SU-DHL-6 (cell line): Measurements from ENCODE around the gene ZNF580.

Experiments used
- H2AFZ ChIP-seq: fragments of 200-600 bp; sonication (generic); 2 replicates; pipeline ENCODE4 v1.6.1; 2014; ENCODE audit warnings: low read depth, mild to moderate bottlenecking, moderate library complexity, mixed read lengths, antibody characterized with exemption, low read length; ENCODE audit not compliant: severe bottlenecking
- H3F3A ChIP-seq: fragments of 200-600 bp; shearing (Covaris generic); 2 replicates; pipeline ENCODE4 v1.6.0; 2016; ENCODE audit warnings: antibody characterized with exemption, mild to moderate bottlenecking; ENCODE audit not compliant: insufficient read depth
- H3K27ac ChIP-seq: fragments of 200-600 bp; sonication (generic); 2 replicates; pipeline ENCODE4 v1.5.1; 2016; ENCODE audit warnings: low read depth, mild to moderate bottlenecking, low read length, moderate library complexity, mixed read lengths
- H3K27me3 ChIP-seq: fragments of 200-600 bp; sonication (generic), shearing (Covaris generic); 2 replicates; pipeline ENCODE4 v1.6.0; 2014; ENCODE audit warnings: mild to moderate bottlenecking, low read length
- H3K36me3 ChIP-seq: fragments of 200-600 bp; sonication (generic); 2 replicates; pipeline ENCODE4 v1.6.1; 2014; ENCODE audit warnings: mild to moderate bottlenecking, low read length, mixed read lengths
- H3K4me2 ChIP-seq: fragments of 300-600, 200-600 bp; shearing (Covaris generic), sonication (generic); 2 replicates; pipeline ENCODE4 v1.6.0; 2014; ENCODE audit warnings: low read length, low read depth, mild to moderate bottlenecking; ENCODE audit not compliant: poor library complexity, severe bottlenecking
- H3K4me3 ChIP-seq: fragments of 200-600 bp; sonication (generic); 2 replicates; pipeline ENCODE4 v1.5.1; 2014; ENCODE audit warnings: antibody characterized with exemption, low read length, mild to moderate bottlenecking, mixed read lengths; ENCODE audit not compliant: insufficient read depth, poor library complexity, severe bottlenecking
- H3K79me2 ChIP-seq: fragments of 200-600 bp; sonication (generic); 2 replicates; pipeline ENCODE4 v1.6.1; 2014; ENCODE audit warnings: mild to moderate bottlenecking, low read length, moderate library complexity; ENCODE audit not compliant: insufficient read depth
- H3K9ac ChIP-seq: fragments of 200-600 bp; sonication (generic); 2 replicates; pipeline ENCODE4 v1.7.0; 2014; ENCODE audit warnings: mild to moderate bottlenecking, low read length
- H3K9me2 ChIP-seq: fragments of 200-600 bp; sonication (generic); replicated peaks from 2 replicates; pipeline ENCODE4 v1.6.1; 2014; ENCODE audit warnings: low read length; ENCODE audit not compliant: insufficient read depth
- H3K9me3 ChIP-seq: fragments of 200-600 bp; sonication (generic); 2 replicates; pipeline ENCODE4 v1.6.1; 2014; ENCODE audit warnings: low read length, mixed read lengths; ENCODE audit not compliant: insufficient read depth
- H4K20me1 ChIP-seq: fragments of 200-600 bp; sonication (generic); 2 replicates; pipeline ENCODE4 v1.6.1; 2014; ENCODE audit warnings: low read depth, mild to moderate bottlenecking, antibody characterized with exemption, low read length, moderate library complexity, mixed read lengths
- CTCF ChIP-seq: fragments of 200-600 bp; sonication (generic); IDR thresholded peaks from one replicate; pipeline ENCODE4 v1.5.1; 2017; ENCODE audit warnings: antibody characterized with exemption, mild to moderate bottlenecking, low read length, moderate library complexity; ENCODE audit not compliant: insufficient read depth, poor library complexity, severe bottlenecking
- EZH2phosphoT487 ChIP-seq: fragments of 200-600 bp; sonication (generic), shearing (Covaris generic); conservative IDR thresholded peaks from 2 replicates; pipeline ENCODE4 v1.6.1; 2018; ENCODE audit warnings: mild to moderate bottlenecking, antibody characterized with exemption, low read length, moderate library complexity, mixed read lengths

Gene ZNF580

GRCh38 chr19:55660404-55660803, 19.6 kb downstream of the ZNF580 start:
- Histone ChIP-seq H3K27ac (no peak overlapping the region), H3K9ac (no peak overlapping the region), H3K36me3 (peaks cover 19% of the 10 kb centered on the region), H3K9me3 (no peaks in the 10 kb centered on the region), H3K9me2 (no peaks in the 10 kb centered on the region), H4K20me1 (peaks cover 25% of the 10 kb centered on the region; the same call in 1 of the 2 replicates), H2AFZ (no peak overlapping the region), H3K4me3 (no peak overlapping the region), H3F3A (peaks cover 3% of the 10 kb centered on the region; the same call in 1 of the 2 replicates), H3K79me2 (peaks cover 97% of the 10 kb centered on the region), H3K4me2 (no peak overlapping the region), H3K27me3 (no peaks in the 10 kb centered on the region)
- TF ChIP-seq EZH2phosphoT487, result no peak
- no peak for TF ChIP-seq CTCF

- TF ChIP-seq CTCF (no peak), EZH2phosphoT487 (no peak)
- H3K4me3 ChIP-seq, result no peak overlapping the region
- H3K4me2 ChIP-seq, result no peak overlapping the region
- H3K9me3 ChIP-seq, result no peaks in the 10 kb centered on the region
- peaks cover 25% of the 10 kb centered on the region; the same call in 1 of the 2 replicates for H4K20me1 ChIP-seq
- no peaks in the 10 kb centered on the region for H3K9me2 ChIP-seq
- H3K9ac ChIP-seq, result no peak overlapping the region
- peaks cover 3% of the 10 kb centered on the region; the same call in 1 of the 2 replicates for H3F3A ChIP-seq
- no peaks in the 10 kb centered on the region for H3K27me3 ChIP-seq
- H3K79me2 ChIP-seq, result peaks cover 97% of the 10 kb centered on the region
- H3K27ac ChIP-seq, result no peak overlapping the region
- H2AFZ ChIP-seq, result no peak overlapping the region
- peaks cover 18% of the 10 kb centered on the region for H3K36me3 ChIP-seq
Measured at GRCh38 chr19:55660991-55661390, 20.2 kb downstream of the ZNF580 start.

GRCh38 chr19:55661826-55662225, 21.0 kb downstream of the ZNF580 start:
- no peaks in the 10 kb centered on the region for H3K9me2 ChIP-seq
- H3K36me3 ChIP-seq, result peaks cover 17% of the 10 kb centered on the region
- no peaks in the 10 kb centered on the region for H3K27me3 ChIP-seq
- no peaks in the 10 kb centered on the region for H3K9me3 ChIP-seq
- H3F3A ChIP-seq, result no peaks in the 10 kb centered on the region
- no peak overlapping the region for H2AFZ ChIP-seq
- H3K27ac ChIP-seq, result no peak overlapping the region
- peaks cover 22% of the 10 kb centered on the region; the same call in 1 of the 2 replicates for H4K20me1 ChIP-seq
- no peak overlapping the region for H3K4me3 ChIP-seq
- H3K4me2 ChIP-seq, result no peak overlapping the region
- no peak overlapping the region for H3K9ac ChIP-seq
- H3K79me2 ChIP-seq, result peaks cover 97% of the 10 kb centered on the region
- no peak for TF ChIP-seq EZH2phosphoT487
- no peak for TF ChIP-seq CTCF
